ENCODE measurements around the gene HOXC11. TPM values are rescaled to one million over a fixed set of nuclear protein-coding genes. Genes with fewer than 3 reads are reported as not detected.

Gene HOXC11
- total RNA-seq, 6 experiments from 2014 or later, result 0.09 to 2.2 (median 1.8) TPM

- Mint-ChIP-seq H3K4me3 (no peak overlapping the region), H3K27ac (no peak overlapping the region), H3K27me3 (ENCODE audit: insufficient read depth) (peaks cover 71% of the 10 kb centered on the region), H3K36me3 (ENCODE audit: low read depth) (no peaks in the 10 kb centered on the region), H3K4me1 (ENCODE audit: low read depth) (peaks cover 8% of the 10 kb centered on the region; the same call in 1 of the 2 replicates), H3K9me3 (no peaks in the 10 kb centered on the region)
- TF ChIP-seq CTCF (IDR thresholded peaks at IDR 0.05), result no peak
- no peak for DNase-seq
Measured at GRCh38 chr12:54026640-54027441, 53.9 kb downstream of the HOXC11 start.

Small RNA genes within 50 kb of the gene (microRNA-seq; reads per million reads assigned to microRNA genes)
- 6.2 reads per million for gene MIR196A2

Other genes starting within 250 kb of the HOXC11 start
- gene CALCOCO1, start 245.7 kb upstream of the HOXC11 start, total RNA-seq (2021; fragmentation: NEBNext Ultra II Directional; extraction: Animal tissue kit (Norgen Biotek cat#: 25700)), result 10 to 100 TPM; 77.3 to 99.3 (median 87.2) TPM
- not detected for gene CISTR, start 221.1 kb upstream of the HOXC11 start, total RNA-seq (2021; fragmentation: NEBNext Ultra II Directional; extraction: Animal tissue kit (Norgen Biotek cat#: 25700))
- not detected for gene HOXC13, start 34.3 kb upstream of the HOXC11 start, total RNA-seq (2021; fragmentation: NEBNext Ultra II Directional; extraction: Animal tissue kit (Norgen Biotek cat#: 25700))
- not detected for gene HOXC12, start 18.2 kb upstream of the HOXC11 start, total RNA-seq (2021; fragmentation: NEBNext Ultra II Directional; extraction: Animal tissue kit (Norgen Biotek cat#: 25700))
- gene HOTAIR, start 1.8 kb downstream of the HOXC11 start, total RNA-seq (2021; fragmentation: NEBNext Ultra II Directional; extraction: Animal tissue kit (Norgen Biotek cat#: 25700)), result 1 to 10 TPM in 4 of 6 experiments, under 1 TPM in 1, not detected in 1; 0.26 to 3.7 (median 2.8) TPM
- 1 to 10 TPM in 3 of 6 experiments, under 1 TPM in 2, not detected in 1; 0.33 to 1.4 (median 1.3) TPM for gene HOXC10, start 12.0 kb downstream of the HOXC11 start, total RNA-seq (2021; fragmentation: NEBNext Ultra II Directional; extraction: Animal tissue kit (Norgen Biotek cat#: 25700))
- gene HOXC9, start 27.0 kb downstream of the HOXC11 start, total RNA-seq (2021; fragmentation: NEBNext Ultra II Directional; extraction: Animal tissue kit (Norgen Biotek cat#: 25700)), result 1 to 10 TPM in 3 of 6 experiments, under 1 TPM in 3; 0.17 to 1.5 (median 1.1) TPM
- gene HOXC8, start 35.9 kb downstream of the HOXC11 start, total RNA-seq (2021; fragmentation: NEBNext Ultra II Directional; extraction: Animal tissue kit (Norgen Biotek cat#: 25700)), result not detected
- 1 to 10 TPM in 5 of 6 experiments, under 1 TPM in 1; 0.12 to 2.1 (median 1.6) TPM for gene HOXC6, start 55.3 kb downstream of the HOXC11 start, total RNA-seq (2021; fragmentation: NEBNext Ultra II Directional; extraction: Animal tissue kit (Norgen Biotek cat#: 25700))
- under 1 TPM in 1 of 6 experiments, not detected in 5; 0.13 TPM for gene HOXC5, start 59.9 kb downstream of the HOXC11 start, total RNA-seq (2021; fragmentation: NEBNext Ultra II Directional; extraction: Animal tissue kit (Norgen Biotek cat#: 25700))
- under 1 TPM in 4 of 6 experiments, not detected in 2; 0.35 to 0.73 (median 0.38) TPM for gene HOXC4, start 80.7 kb downstream of the HOXC11 start, total RNA-seq (2021; fragmentation: NEBNext Ultra II Directional; extraction: Animal tissue kit (Norgen Biotek cat#: 25700))
- gene SMUG1, start 215.9 kb downstream of the HOXC11 start, total RNA-seq (2021; fragmentation: NEBNext Ultra II Directional; extraction: Animal tissue kit (Norgen Biotek cat#: 25700)), result 10 to 100 TPM; 21.4 to 28.4 (median 26.1) TPM

All from HFFc6 (cell line).